ENCODE data around the gene DCAF17. TPM values are rescaled to one million over a fixed set of nuclear protein-coding genes. Genes with fewer than 3 reads are reported as not detected.

The DCAF17 gene
- total RNA-seq, 1 donor from 2014 or later = 25.2 TPM

DNA sequence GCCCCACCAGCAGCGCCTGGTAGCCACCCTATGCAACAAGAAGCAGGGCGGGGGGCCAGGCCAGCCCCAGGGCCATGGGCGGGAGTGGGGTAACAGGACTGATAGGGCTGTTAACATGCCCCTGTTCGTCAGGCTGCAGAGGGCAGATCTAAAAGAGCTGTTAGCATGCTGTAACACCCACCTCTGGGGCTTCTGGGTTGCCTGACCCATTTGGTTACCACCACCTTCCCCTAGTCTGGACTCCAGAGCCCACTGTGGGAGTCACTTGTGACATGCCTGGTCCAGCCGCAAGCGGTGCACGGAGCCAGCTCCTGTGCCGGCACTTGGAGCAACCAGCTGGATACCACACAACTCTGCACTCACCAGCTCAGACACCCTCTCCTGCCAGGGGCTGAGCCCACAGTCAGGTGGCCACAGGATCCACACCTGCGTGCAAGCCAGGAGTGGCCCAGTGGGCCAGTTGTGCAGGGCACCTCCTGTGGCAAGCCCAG lies 2.3 kb upstream of the DCAF17 start:
- no peaks in the 10 kb centered on the region for H3K27me3 ChIP-seq (ENCODE audit: insufficient read depth, low read length)
- Mint-ChIP-seq H3K36me3 (ENCODE audit: low read depth, unreplicated experiment) (peaks cover 6% of the 10 kb centered on the region), H3K9me3 (ENCODE audit: unreplicated experiment) (peaks cover 2% of the 10 kb centered on the region), H3K4me1 (ENCODE audit: low read depth, unreplicated experiment) (peaks cover 20% of the 10 kb centered on the region), H3K4me3 (ENCODE audit: unreplicated experiment) (no peak overlapping the region), H3K27me3 (ENCODE audit: low read depth, unreplicated experiment) (no peaks in the 10 kb centered on the region), H3K27ac (ENCODE audit: unreplicated experiment) (peak overlapping the region; percentile 21)
- no peak overlapping the region for H3K27ac ChIP-seq (ENCODE audit: low read depth, low read length)
- no peaks in the 10 kb centered on the region for H3K36me3 ChIP-seq (ENCODE audit: insufficient read depth, low read length)
- H3K79me2 ChIP-seq (ENCODE audit: insufficient read depth, low read length) = peaks cover 35% of the 10 kb centered on the region
- no peaks in the 10 kb centered on the region for H4K20me1 ChIP-seq (ENCODE audit: insufficient read depth, low read length)
- DNase-seq (ENCODE audit: low read depth) = no peak
- no peak overlapping the region for H3K4me2 ChIP-seq (ENCODE audit: low read length)
- peaks cover 10% of the 10 kb centered on the region for H3K9me3 ChIP-seq (ENCODE audit: insufficient read depth, low read depth, low read length)
- H3K9ac ChIP-seq (ENCODE audit: low read length) = no peak overlapping the region
- H3K4me1 ChIP-seq (ENCODE audit: insufficient read depth, low read length) = peaks cover 9% of the 10 kb centered on the region
- H2AFZ ChIP-seq (ENCODE audit: low read depth, low read length) = no peak overlapping the region
- FAIRE-seq = no peak
- H3K4me3 ChIP-seq (ENCODE audit: insufficient read depth, low read depth, low read length) = no peak overlapping the region
- TF ChIP-seq EZH2 (IDR thresholded peaks at IDR 0.05; ENCODE audit: insufficient read depth, low read length) = no peak
- TF ChIP-seq, protein P1, sequence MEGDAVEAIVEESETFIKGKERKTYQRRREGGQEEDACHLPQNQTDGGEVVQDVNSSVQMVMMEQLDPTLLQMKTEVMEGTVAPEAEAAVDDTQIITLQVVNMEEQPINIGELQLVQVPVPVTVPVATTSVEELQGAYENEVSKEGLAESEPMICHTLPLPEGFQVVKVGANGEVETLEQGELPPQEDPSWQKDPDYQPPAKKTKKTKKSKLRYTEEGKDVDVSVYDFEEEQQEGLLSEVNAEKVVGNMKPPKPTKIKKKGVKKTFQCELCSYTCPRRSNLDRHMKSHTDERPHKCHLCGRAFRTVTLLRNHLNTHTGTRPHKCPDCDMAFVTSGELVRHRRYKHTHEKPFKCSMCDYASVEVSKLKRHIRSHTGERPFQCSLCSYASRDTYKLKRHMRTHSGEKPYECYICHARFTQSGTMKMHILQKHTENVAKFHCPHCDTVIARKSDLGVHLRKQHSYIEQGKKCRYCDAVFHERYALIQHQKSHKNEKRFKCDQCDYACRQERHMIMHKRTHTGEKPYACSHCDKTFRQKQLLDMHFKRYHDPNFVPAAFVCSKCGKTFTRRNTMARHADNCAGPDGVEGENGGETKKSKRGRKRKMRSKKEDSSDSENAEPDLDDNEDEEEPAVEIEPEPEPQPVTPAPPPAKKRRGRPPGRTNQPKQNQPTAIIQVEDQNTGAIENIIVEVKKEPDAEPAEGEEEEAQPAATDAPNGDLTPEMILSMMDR (IDR thresholded peaks at IDR 0.05; ENCODE audit: insufficient read depth, low read depth, low read length) = no peak

DNA sequence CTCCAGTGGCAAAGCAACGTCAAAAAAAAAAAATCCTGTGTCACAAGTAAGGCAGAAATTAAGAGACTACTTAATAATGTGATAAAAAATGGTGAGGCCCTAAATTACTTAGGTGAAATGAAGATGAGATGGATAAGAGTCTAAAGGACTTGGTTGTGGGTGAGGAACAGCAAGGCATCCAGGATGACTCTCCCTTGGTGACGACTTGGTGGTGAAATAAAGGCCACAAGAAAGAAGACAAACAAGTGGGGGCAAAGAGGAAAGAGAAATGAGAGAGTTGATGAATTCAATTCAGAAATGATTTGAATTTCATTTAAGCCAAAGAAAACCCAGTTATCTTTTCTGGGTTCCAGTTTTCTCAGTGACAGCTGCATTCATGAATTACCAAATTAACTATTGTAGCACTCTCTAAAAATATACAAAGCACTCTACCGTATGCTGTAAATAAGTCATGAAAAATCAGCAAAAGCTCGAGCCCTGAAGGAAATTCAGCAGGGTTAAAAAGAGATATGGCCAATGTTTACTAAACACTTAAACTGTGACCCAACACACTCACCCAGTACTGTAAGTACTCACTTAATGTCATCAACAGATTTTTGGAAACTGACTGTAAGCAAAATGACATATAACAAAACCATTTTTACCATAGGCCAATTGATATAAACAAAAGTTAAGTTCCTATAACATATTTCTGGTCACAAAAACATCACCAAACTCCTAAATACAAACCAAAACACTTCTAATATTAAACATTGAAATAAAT lies 1.6 kb upstream of the DCAF17 start:
- H3K36me3 Mint-ChIP-seq (ENCODE audit: low read depth, unreplicated experiment) = peaks cover 8% of the 10 kb centered on the region
- Histone ChIP-seq H3K4me2 (ENCODE audit: low read length) (peak overlapping the region; percentile 92), H3K79me2 (ENCODE audit: insufficient read depth, low read length) (peaks cover 32% of the 10 kb centered on the region), H3K4me3 (ENCODE audit: insufficient read depth, low read depth, low read length) (no peak overlapping the region), H4K20me1 (ENCODE audit: insufficient read depth, low read length) (no peaks in the 10 kb centered on the region), H3K9me3 (ENCODE audit: insufficient read depth, low read depth, low read length) (peaks cover 10% of the 10 kb centered on the region), H3K36me3 (ENCODE audit: insufficient read depth, low read length) (peaks cover 6% of the 10 kb centered on the region), H3K27me3 (ENCODE audit: insufficient read depth, low read length) (no peaks in the 10 kb centered on the region), H2AFZ (ENCODE audit: low read depth, low read length) (no peak overlapping the region), H3K9ac (ENCODE audit: low read length) (no peak overlapping the region), H3K4me1 (ENCODE audit: insufficient read depth, low read length) (peaks cover 9% of the 10 kb centered on the region), H3K27ac (ENCODE audit: low read depth, low read length) (no peak overlapping the region)
- peak overlapping the region; percentile 92 for H3K4me3 Mint-ChIP-seq (ENCODE audit: unreplicated experiment)
- H3K9me3 Mint-ChIP-seq (ENCODE audit: unreplicated experiment) = peaks cover 3% of the 10 kb centered on the region
- FAIRE-seq (no peak), DNase-seq (ENCODE audit: low read depth) (no peak)
- TF ChIP-seq, protein P1 (IDR thresholded peaks at IDR 0.05; ENCODE audit: insufficient read depth, low read depth, low read length) = no peak
- no peak for TF ChIP-seq EZH2 (IDR thresholded peaks at IDR 0.05; ENCODE audit: insufficient read depth, low read length)
- peak overlapping the region; percentile 93 for H3K27ac Mint-ChIP-seq (ENCODE audit: unreplicated experiment)
- peaks cover 20% of the 10 kb centered on the region for H3K4me1 Mint-ChIP-seq (ENCODE audit: low read depth, unreplicated experiment)
- H3K27me3 Mint-ChIP-seq (ENCODE audit: low read depth, unreplicated experiment) = no peaks in the 10 kb centered on the region
